H1 (cell line): ENCODE results near the gene TNP2. TPM values are rescaled to one million over a fixed set of nuclear protein-coding genes. Genes with fewer than 3 reads are reported as not detected.

Source experiments
- CTCF ChIA-PET: fragments of 300-600 bp; sonication (Branson Sonifier 250); formaldehyde crosslinking; loops from one replicate; lab custom pipeline; 2021; ENCODE audit not compliant: partially characterized antibody; lab: Charles Lee
- POLR2A ChIA-PET: fragments of 300-600 bp; sonication (Branson Sonifier 250); formaldehyde crosslinking; loops from one replicate; lab custom pipeline; 2021; ENCODE audit warnings: inconsistent platforms; ENCODE audit not compliant: partially characterized antibody; lab: Charles Lee
- DNase-seq, 2 experiments: peaks; one replicate each; pipeline versions ENCODE4 v3.0.0 to v3.0.0-alpha.2; 2010 to 2022; ENCODE audit warnings: low spot score in 2 of 2, low read depth in 1 of 2, mixed read lengths in 1 of 2
- FAIRE-seq: peaks from 2 replicates; lab custom pipeline; 2011; peaks lifted over from hg19 to GRCh38; lab: Jason Lieb, UNC
- H2AFZ ChIP-seq: 2 replicates; pipeline ENCODE4 v1.8.1; 2012; ENCODE audit warnings: low read length, inconsistent platforms
- H2AK5ac ChIP-seq: 2 replicates; pipeline ENCODE4 v1.6.1; 2013; ENCODE audit warnings: low read depth, low read length
- H2BK120ac ChIP-seq: replicated peaks from 2 replicates; pipeline ENCODE3; 2013; ENCODE audit warnings: low read depth, low read length, inconsistent platforms
- H2BK12ac ChIP-seq: 2 replicates; pipeline ENCODE4 v1.6.1; 2013; ENCODE audit warnings: low read depth, low read length
- H2BK15ac ChIP-seq: 2 replicates; pipeline ENCODE4 v1.6.1; 2013; ENCODE audit warnings: low read length
- H2BK20ac ChIP-seq: 2 replicates; pipeline ENCODE4 v1.6.1; 2013; ENCODE audit warnings: low read length
- H2BK5ac ChIP-seq: 2 replicates; pipeline ENCODE4 v1.6.1; 2013; ENCODE audit warnings: low read depth, low read length
- H3K14ac ChIP-seq: 2 replicates; pipeline ENCODE4 v1.6.1; 2013; ENCODE audit warnings: inconsistent platforms; ENCODE audit not compliant: insufficient read length
- H3K18ac ChIP-seq: 2 replicates; pipeline ENCODE4 v1.6.1; 2013; ENCODE audit warnings: low read length; ENCODE audit errors: extremely low read depth
- H3K23ac ChIP-seq: 2 replicates; pipeline ENCODE4 v1.6.1; 2013; ENCODE audit warnings: inconsistent platforms; ENCODE audit not compliant: insufficient read length
- H3K23me2 ChIP-seq: 2 replicates; pipeline ENCODE4 v1.6.1; 2013; ENCODE audit warnings: low read depth, low read length
- H3K27ac ChIP-seq: 2 replicates; pipeline ENCODE4 v1.6.1; 2011; ENCODE audit warnings: low read depth, low read length, inconsistent platforms
- H3K27me3 ChIP-seq, 4 experiments: replicated peaks in 1 of 4; 1 replicate in 1 of 4; 2 replicates in 3 of 4; pipeline versions ENCODE4 v1.6.1 to v1.8.1; 2011 to 2013; ENCODE audit warnings: low read length in 3 of 4, mild to moderate bottlenecking in 3 of 4, inconsistent platforms in 2 of 4, mixed read lengths in 2 of 4, moderate library complexity in 1 of 4; ENCODE audit not compliant: control insufficient read depth in 3 of 4, insufficient read depth in 3 of 4; ENCODE audit errors: extremely low read depth in 1 of 4
- H3K36me3 ChIP-seq, 4 experiments: 2 replicates each; pipeline versions ENCODE4 v1.6.1 to v1.8.1; 2011 to 2013; ENCODE audit warnings: mild to moderate bottlenecking in 4 of 4, low read length in 3 of 4, moderate library complexity in 2 of 4, control low read depth in 1 of 4, inconsistent platforms in 1 of 4; ENCODE audit not compliant: insufficient read depth in 4 of 4, control insufficient read depth in 2 of 4
- H3K4ac ChIP-seq: replicated peaks from 2 replicates; pipeline ENCODE3; 2013; ENCODE audit warnings: low read length, low read depth, mixed read lengths, inconsistent platforms; ENCODE audit not compliant: insufficient read length
- H3K4me1 ChIP-seq, 4 experiments: replicated peaks in 1 of 4; 1 replicate in 1 of 4; 2 replicates in 3 of 4; pipeline versions ENCODE4 v1.6.1 to v1.8.1; 2011 to 2013; ENCODE audit warnings: low read length in 3 of 4, inconsistent platforms in 2 of 4, mixed read lengths in 1 of 4; ENCODE audit not compliant: insufficient read depth in 4 of 4, control insufficient read depth in 3 of 4
- H3K4me2 ChIP-seq, 2 experiments: 2 replicates each; pipeline versions ENCODE4 v1.6.1 to v1.8.1; 2011 to 2013; ENCODE audit warnings: low read depth in 2 of 2, low read length in 2 of 2, control low read depth in 1 of 2, inconsistent platforms in 1 of 2, mild to moderate bottlenecking in 1 of 2; ENCODE audit not compliant: insufficient read depth in 1 of 2
- H3K4me3 ChIP-seq, 4 experiments: fragments of 200-600, 300-600 bp in 1 of 4; sonication (generic), shearing (Covaris generic), sonication (Bioruptor Twin) in 1 of 4; 2 replicates each; pipeline versions ENCODE4 v1.5.1 to v1.8.1; 2011 to 2016; ENCODE audit warnings: low read length in 4 of 4, low read depth in 3 of 4, control low read depth in 2 of 4, inconsistent platforms in 2 of 4, mild to moderate bottlenecking in 2 of 4, mixed read lengths in 1 of 4, moderate library complexity in 1 of 4; ENCODE audit not compliant: insufficient read depth in 2 of 4; ENCODE audit errors: extremely low read depth in 1 of 4
- H3K56ac ChIP-seq: replicated peaks from 2 replicates; pipeline ENCODE3; 2013; ENCODE audit warnings: low read depth, mild to moderate bottlenecking, mixed read lengths, low read length, inconsistent platforms; ENCODE audit not compliant: insufficient read length
- H3K79me1 ChIP-seq: 2 replicates; pipeline ENCODE4 v1.6.1; 2013; ENCODE audit warnings: low read depth, low read length, control low read depth
- H3K79me2 ChIP-seq, 2 experiments: 2 replicates each; pipeline versions ENCODE4 v1.6.1 to v1.8.1; 2012 to 2013; ENCODE audit warnings: low read length in 2 of 2, mild to moderate bottlenecking in 2 of 2, inconsistent platforms in 1 of 2; ENCODE audit not compliant: insufficient read depth in 2 of 2, control insufficient read depth in 1 of 2
- H3K9ac ChIP-seq, 4 experiments: replicated peaks in 1 of 4; 1 replicate in 1 of 4; 2 replicates in 3 of 4; pipeline versions ENCODE4 v1.6.1 to v1.8.1; 2011 to 2013; ENCODE audit warnings: low read depth in 3 of 4, low read length in 3 of 4, control low read depth in 2 of 4, mild to moderate bottlenecking in 2 of 4, moderate library complexity in 2 of 4, inconsistent platforms in 1 of 4; ENCODE audit errors: extremely low read depth in 1 of 4
- H3K9me3 ChIP-seq, 2 experiments: 2 replicates each; pipeline versions ENCODE4 v1.6.1 to v1.8.1; 2012 to 2013; ENCODE audit warnings: mild to moderate bottlenecking in 2 of 2, moderate library complexity in 2 of 2, control low read depth in 1 of 2, inconsistent platforms in 1 of 2, low read depth in 1 of 2, low read length in 1 of 2, mixed read lengths in 1 of 2; ENCODE audit not compliant: insufficient read depth in 2 of 2
- H4K20me1 ChIP-seq, 2 experiments: replicated peaks in 1 of 2; 2 replicates each; pipeline versions ENCODE3 to v1.8.1; 2011 to 2013; ENCODE audit warnings: inconsistent platforms in 2 of 2, low read length in 2 of 2, mild to moderate bottlenecking in 1 of 2; ENCODE audit not compliant: insufficient read depth in 2 of 2, control insufficient read depth in 1 of 2
- H4K5ac ChIP-seq: 2 replicates; pipeline ENCODE4 v1.6.1; 2013; ENCODE audit warnings: low read length, low read depth, mixed read lengths, inconsistent platforms; ENCODE audit not compliant: insufficient read length
- H4K8ac ChIP-seq: 2 replicates; pipeline ENCODE4 v1.8.0; 2013; ENCODE audit warnings: mild to moderate bottlenecking, moderate library complexity, low read length, inconsistent platforms; ENCODE audit not compliant: insufficient read depth; ENCODE audit errors: extremely low read depth
- H4K91ac ChIP-seq: replicated peaks from 2 replicates; pipeline ENCODE3; 2013; ENCODE audit warnings: low read length, mixed read lengths, inconsistent platforms; ENCODE audit not compliant: insufficient read length
- EGR1 ChIP-seq: IDR thresholded peaks from 2 replicates; pipeline ENCODE4 v1.6.1; 2011; ENCODE audit warnings: low read depth, low read length, borderline replicate concordance
- GTF2F1 ChIP-seq: IDR thresholded peaks from 2 replicates; pipeline ENCODE4 v1.6.1; 2012; ENCODE audit warnings: low read depth, low read length, improper control_type of control experiment, borderline replicate concordance
- PHF8 ChIP-seq: fragments of 200-600 bp; sonication (generic); conservative IDR thresholded peaks from 2 replicates; pipeline ENCODE4 v1.7.1; 2012; ENCODE audit warnings: low read depth, mild to moderate bottlenecking, inconsistent platforms, low read length, moderate library complexity
- RXRA ChIP-seq: IDR thresholded peaks from 2 replicates; pipeline ENCODE4 v1.6.1; 2011; ENCODE audit warnings: low read depth, mild to moderate bottlenecking, low read length, moderate library complexity; ENCODE audit not compliant: insufficient read depth
- SRF ChIP-seq: IDR thresholded peaks from 2 replicates; pipeline ENCODE4 v1.6.1; 2011; ENCODE audit warnings: mild to moderate bottlenecking, low read depth, low read length, moderate library complexity
- TAF1 ChIP-seq: IDR thresholded peaks from 2 replicates; pipeline ENCODE4 v1.6.1; 2011; ENCODE audit warnings: mild to moderate bottlenecking, low read depth, low read length
- WGBS, 2 experiments: shearing (Covaris generic) in 1 of 2; methylation state at CpG; one replicate each; pipeline versions ENCODE4 v1.1.6 to v1.1.7; 2013 to 2015; ENCODE audit warnings: low lambda C conversion rate in 2 of 2, mixed read lengths in 2 of 2, inconsistent platforms in 1 of 2, low coverage in 1 of 2, missing lambda C conversion rate in 1 of 2; ENCODE audit not compliant: insufficient replicate concordance in 2 of 2, insufficient coverage in 1 of 2, insufficient read length in 1 of 2; ENCODE audit errors: extremely low coverage in 1 of 2, missing lambda C conversion rate in 1 of 2; 5-methylcytosine and 5-hydroxymethylcytosine counted together
- polyA plus RNA-seq, 7 experiments: library from polyadenylated mRNA; depleted of rRNA in 3 of 7; stranded (reverse) in 5 of 7; unstranded in 2 of 7; fragments of >200 nt in 5 of 7; fragments of 200-250 nt in 2 of 7; gene quantifications; 1 replicate in 5 of 7; 2 replicates in 1 of 7; 4 replicates in 1 of 7; pipeline versions ENCODE4 v1.2.1 to v1.2.3, GENCODE V29; 2011 to 2013; ENCODE audit warnings: missing spikeins in 2 of 7, mixed read lengths in 2 of 7
- total RNA-seq: library from RNA; stranded (reverse); fragmentation: NEBNext Ultra II Directional; extraction: Animal tissue kit (Norgen Biotek cat#: 25700); gene quantifications from 2 replicates; pipeline ENCODE4 v1.2.1, GENCODE V29; 2021

Gene TNP2
- total and polyA plus RNA-seq, 2 of the 8 experiments (the other 6 are each of a cell fraction or from before 2014, with no cell fraction given) = not detected

- no peak within 1 kb of the TSS for H4K5ac ChIP-seq
- peak within 1 kb of the TSS; percentile 8; the same call in 1 of the 2 replicates for H2AK5ac ChIP-seq
- peak within 1 kb of the TSS; percentile 19 for H3K18ac ChIP-seq
- no peak within 1 kb of the TSS for H2BK120ac ChIP-seq
- H3K79me2 ChIP-seq = no peaks in the 10 kb centered on the region
- no peak within 1 kb of the TSS for H3K23ac ChIP-seq
- H3K4me2 ChIP-seq = no peak within 1 kb of the TSS
- H3K9ac ChIP-seq = no peak within 1 kb of the TSS
- H3K4me3 ChIP-seq = no peak within 1 kb of the TSS
- peak within 1 kb of the TSS; percentile 80; the same call in 1 of the 2 replicates for H2BK20ac ChIP-seq
- DNase-seq = no peak
- ChIA-PET CTCF (interaction anchor here (0.6 to 8.1 kb wide), 12 partner anchors 10 to 185 kb away, joined by 3 to 79 read pairs (median 4); partner anchors contain the start of gene SOCS1), POLR2A (interaction anchor here (0.6 to 2.7 kb wide), 8 partner anchors 11 to 80 kb away, joined by 3 to 11 read pairs (median 4); partner anchors contain the start of gene SOCS1)
- H2BK15ac ChIP-seq = peak within 1 kb of the TSS; percentile 99; the same call in 1 of the 2 replicates
- no peak within 1 kb of the TSS for H3K56ac ChIP-seq
- no peak for FAIRE-seq
- H3K27me3 ChIP-seq = no peaks in the 10 kb centered on the region
- H3K23me2 ChIP-seq = no peaks in the 10 kb centered on the region; the same call in 1 of the 2 replicates
- H2BK12ac ChIP-seq = peak within 1 kb of the TSS; percentile 90; the same call in 1 of the 2 replicates
- no peak within 1 kb of the TSS for H3K27ac ChIP-seq
- H3K14ac ChIP-seq = no peak within 1 kb of the TSS
- no peaks in the 10 kb centered on the region for H3K79me1 ChIP-seq
- peak within 1 kb of the TSS; percentile 52; the same call in 1 of the 2 replicates for H2BK5ac ChIP-seq
- H3K36me3 ChIP-seq = no peaks in the 10 kb centered on the region
- H3K4me1 ChIP-seq = peaks cover 0 to 5% (median 0%) of the 10 kb centered on the region in 4 experiments; a peak in 2 of 7 replicates
- H3K9me3 ChIP-seq = no peaks in the 10 kb centered on the region
- 91% methylated on average over 26 of the region's 30 CpGs; no CpG with 5 or more reads in 1 of the 2 experiments for WGBS, 2 experiments
- H2AFZ ChIP-seq = peak within 1 kb of the TSS; percentile 65
- H4K20me1 ChIP-seq = no peaks in the 10 kb centered on the region
- peak within 1 kb of the TSS; percentile 70 for H4K91ac ChIP-seq
- no peak within 1 kb of the TSS for H3K4ac ChIP-seq
- peak within 1 kb of the TSS; percentile 41; the same call in 1 of the 2 replicates for H4K8ac ChIP-seq
- TF ChIP-seq RXRA = no peak
- no peak for TF ChIP-seq GTF2F1
- TF ChIP-seq SRF = no peak
- TF ChIP-seq TAF1 = no peak
- no peak for TF ChIP-seq PHF8
- no peak for TF ChIP-seq EGR1
Observed at GRCh38 chr16:11272921-11273720, 4.0 kb upstream of the TNP2 start, which contains the start of gene PRM3. PRM3 (minus strand) TSS chr16:11273629; CDS start chr16:11273595, 34 bp downstream.
